ENCODE measurements around the gene MRGPRF.
"Not testable (repeated sequence)": the region's sequence is repeated elsewhere in the genome, so short reads cannot be mapped to it uniquely, and the experiment has no call there.

MRGPRF gene

DNA sequence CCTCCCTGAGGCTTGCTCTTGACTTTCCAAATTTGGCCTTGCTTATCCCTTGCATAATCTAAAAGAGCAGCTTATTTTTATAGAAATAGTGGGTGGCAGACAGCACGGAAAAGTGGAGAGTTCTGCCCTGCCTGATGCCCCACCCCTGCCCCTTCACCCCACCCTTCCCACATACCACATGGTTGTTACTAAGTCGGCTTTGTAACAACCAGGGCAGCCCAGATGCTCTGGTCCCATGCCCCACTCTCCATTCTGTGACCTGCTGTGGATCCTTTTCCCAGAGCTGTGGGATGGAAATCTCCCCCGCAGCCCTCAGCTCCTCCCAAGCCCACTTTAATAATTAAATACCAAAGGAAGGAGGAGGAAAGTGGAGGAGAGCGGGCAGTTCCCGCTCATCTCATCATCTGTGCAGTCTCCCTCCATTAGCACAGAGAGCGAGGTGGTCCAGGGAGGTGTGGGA, 10.9 kb downstream of the MRGPRF start:
- DNase-seq = no peak

DNA sequence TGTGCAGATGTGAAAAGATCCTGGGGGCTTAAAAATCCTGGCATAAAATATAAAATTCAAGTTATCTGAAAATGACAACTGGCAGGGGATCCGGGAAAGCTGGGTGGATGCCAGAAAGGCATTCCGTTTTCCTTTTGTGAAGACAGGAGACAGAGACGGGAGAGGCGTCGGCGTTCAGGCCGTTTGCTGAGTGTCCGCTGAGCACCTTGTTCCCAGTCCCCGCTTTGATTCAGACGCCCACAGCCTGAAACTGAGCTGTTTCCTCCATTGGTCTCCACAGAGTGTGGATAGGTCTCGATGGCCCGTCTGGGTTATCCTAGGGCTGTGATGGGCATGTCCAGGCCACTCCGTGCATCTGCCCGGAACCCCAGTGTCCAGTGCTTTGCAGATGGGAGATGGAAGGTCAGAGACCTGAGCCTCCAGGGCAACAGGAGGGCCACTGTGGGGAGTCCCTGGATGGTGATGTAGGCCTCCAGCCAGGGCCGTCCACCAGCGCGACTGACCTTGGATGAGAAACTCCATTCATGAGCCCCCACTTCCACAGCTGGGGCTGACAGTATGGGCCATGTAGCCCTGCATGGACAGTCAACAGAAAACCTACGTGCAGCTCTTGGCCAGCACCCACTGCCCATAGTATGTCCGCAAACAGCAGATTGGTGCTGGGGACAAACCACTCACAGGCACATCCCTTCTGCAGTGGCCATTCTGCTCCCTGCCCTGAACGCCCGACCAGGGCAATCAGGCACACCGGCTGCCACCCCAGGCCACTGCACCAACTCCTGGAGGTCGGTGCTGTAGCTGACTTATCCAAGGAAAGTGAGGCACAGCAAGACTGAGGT, 11.6 kb downstream of the MRGPRF start:
- no peak for DNase-seq

DNA sequence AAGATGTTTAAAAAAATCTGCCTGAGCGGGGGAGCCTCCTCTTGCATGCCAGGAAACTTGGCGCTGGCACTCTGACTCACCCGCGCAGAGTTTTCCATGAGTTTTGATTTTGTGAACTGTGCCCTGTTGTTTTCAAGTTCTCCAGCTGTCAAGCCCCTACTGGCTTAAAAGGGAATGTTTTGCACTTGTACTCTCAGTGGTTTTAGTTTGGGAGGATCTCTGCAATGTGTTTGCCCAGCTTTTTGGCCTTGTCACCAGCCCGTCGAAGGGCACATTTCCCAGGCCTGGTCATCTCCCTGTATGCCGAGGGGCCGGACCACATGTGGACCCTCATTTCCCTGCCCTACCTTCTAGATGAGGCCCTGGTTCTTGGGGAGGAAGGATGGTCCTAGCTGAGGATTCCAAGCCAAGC, 12.2 kb downstream of the MRGPRF start:
- DNase-seq = peak; percentile 25

DNA sequence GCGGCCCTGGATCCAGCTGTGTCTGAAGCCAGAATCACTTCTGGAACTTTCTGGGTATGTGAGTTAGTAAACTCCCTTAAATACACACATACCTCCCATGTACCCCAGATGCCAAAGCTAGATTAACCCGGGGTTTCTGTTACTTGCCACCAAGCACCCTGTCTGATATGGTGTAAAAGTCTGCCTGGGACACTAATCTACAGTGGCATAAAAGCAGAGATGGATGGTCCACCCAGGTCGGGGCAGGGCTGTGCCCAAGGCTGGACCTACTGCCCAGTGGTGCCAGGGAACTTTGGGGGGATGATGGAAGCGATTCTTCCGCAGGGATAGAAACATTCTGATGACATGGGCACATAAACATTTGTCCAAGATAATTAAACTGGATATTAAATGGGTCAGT, 12.7 kb downstream of the MRGPRF start:
- no peak for DNase-seq

DNA sequence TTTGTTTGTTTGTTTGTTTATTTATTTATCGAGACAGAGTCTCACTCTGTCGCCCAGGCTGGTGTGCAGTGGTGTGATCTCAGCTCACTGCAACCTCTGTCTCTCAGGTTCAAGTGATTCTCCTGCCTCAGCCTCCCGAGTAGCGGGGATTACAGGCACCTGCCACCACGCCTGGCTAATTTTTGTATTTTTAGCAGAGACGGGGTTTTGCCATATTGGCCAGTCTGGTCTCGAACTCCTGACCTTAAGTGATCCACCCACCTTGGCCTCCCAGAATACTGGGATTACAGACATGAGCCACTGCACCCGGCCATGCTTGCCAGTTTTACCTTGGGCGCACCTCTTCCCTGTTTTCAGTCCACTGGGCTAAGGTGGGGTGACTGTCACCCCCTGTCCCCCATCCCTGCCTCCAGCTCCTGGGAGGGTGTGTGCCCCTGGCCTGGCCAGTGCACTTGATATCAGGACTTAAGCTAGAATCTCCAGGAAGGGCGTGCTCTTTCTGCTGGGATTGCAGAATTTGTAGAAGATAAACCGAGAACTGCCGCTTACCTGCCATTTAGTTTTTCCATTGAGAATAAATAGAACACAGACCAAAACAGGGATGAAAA, 13.2 kb downstream of the MRGPRF start:
- not testable (repeated sequence) for DNase-seq

DNA sequence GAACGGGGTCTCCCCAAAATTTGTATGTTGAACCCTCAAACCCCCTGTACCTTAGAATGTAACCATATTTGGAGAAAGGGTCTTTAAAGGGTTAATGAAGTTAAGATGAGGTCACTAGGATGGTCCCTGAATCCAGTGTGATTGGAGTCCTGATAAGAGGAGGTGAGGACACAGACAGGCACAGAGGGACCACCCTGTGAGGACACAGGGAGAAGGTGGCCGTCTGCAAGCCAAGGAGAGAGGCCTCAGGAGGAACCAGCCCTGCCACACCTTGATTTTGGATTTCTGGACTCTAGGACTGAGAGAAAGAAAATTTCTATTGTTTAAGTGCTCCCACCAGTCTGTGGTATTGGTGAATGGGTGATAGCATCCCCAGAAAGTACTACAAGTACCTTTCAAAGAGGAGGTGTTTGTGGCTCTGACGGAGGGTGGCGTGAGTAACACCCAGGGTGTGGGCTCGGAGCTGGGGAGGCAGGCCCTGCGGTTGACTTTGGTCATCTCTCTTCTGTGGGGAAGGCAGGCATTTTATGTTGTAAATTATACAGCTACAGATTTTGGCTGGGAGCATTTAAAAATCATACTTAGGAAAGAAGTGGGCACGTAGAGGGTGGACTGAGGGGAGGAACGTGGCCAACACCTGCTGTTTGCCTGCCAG, 13.8 kb downstream of the MRGPRF start:
- no peak for DNase-seq

DNA sequence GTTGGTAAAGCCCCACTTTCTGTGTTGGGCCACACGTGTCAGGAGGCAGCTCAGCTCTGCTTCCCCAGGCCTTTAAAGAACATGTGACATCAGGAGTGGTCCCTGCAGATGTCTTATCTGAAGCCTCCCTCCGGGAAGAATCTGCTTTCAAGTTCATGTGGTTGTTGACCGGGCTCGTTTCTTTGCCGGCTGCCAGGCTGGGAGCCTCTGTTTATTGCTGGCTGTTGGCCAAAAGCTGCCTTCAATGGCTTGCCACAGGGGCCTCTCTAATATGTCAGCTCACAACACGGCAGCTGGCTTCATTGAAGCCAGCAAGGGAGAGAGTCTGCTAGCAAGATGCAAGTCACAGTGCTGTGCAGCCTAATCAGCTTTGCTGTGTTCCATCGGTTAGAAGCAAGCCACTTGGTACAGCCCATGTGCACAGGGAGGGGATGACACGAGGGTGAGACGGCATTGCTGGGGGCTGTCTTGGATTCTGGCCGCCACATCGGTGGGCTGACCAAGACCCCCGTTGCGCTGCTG, 14.6 kb downstream of the MRGPRF start:
- no peak for DNase-seq

DNA sequence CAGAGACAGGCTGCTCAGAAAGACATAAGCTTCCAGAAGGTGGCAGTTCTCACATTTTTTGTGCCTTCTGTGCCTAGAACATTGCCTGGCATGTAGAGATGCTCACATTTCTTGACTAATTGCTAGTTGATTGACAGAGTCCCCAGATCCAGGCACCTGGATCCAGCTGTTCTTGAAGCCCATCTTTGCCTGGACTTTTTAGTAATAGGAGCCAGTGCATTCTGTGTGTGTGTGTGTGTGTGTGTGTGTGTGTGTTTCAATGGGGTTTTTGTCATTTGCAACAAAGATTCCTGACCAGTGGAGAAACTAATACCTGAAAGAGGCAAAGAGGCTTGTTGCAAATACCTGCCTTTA, 15.1 kb downstream of the MRGPRF start:
- no peak for DNase-seq

DNA sequence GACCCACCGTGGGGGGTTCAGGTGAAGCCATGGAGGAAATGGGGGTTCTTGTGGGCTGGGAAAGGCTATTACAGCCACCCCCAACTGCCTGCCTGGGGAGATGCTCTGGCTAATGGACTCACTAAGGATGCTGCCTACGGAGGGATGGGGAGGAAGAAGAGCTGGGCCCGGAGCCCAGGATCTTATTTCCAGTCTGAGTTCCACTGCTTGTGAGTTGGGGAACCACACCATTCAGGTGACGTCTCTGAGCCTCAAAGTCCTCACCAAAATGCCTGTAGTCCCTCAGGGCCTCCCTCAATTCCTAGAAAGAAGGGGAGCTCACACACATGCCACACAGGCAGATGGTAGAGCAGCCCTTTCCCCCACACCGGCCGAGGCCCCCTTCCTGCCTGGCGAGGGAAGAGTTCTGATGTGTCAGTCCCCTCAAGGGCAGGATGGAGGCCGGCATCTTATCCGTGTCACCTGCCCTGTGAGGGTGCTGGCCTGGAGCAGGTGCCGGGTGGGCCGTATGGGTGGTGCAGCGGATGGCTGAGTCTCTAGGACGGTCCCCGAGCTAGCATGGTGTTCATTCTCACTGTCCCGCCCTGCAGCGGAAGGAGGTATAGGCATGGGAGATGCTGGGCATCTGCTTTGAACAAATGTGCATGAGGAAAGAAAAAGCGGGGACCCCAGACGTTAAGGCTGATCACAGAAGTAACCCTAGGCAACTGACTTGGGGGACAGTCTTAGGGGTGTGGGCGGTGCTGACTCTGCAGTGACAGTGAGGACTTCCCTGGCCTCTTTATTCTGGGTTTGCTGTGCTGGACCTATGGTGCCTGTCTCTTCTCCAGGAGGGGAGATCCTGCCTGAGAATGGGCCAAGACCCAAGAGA, 15.7 kb downstream of the MRGPRF start:
- no peak for DNase-seq

DNA sequence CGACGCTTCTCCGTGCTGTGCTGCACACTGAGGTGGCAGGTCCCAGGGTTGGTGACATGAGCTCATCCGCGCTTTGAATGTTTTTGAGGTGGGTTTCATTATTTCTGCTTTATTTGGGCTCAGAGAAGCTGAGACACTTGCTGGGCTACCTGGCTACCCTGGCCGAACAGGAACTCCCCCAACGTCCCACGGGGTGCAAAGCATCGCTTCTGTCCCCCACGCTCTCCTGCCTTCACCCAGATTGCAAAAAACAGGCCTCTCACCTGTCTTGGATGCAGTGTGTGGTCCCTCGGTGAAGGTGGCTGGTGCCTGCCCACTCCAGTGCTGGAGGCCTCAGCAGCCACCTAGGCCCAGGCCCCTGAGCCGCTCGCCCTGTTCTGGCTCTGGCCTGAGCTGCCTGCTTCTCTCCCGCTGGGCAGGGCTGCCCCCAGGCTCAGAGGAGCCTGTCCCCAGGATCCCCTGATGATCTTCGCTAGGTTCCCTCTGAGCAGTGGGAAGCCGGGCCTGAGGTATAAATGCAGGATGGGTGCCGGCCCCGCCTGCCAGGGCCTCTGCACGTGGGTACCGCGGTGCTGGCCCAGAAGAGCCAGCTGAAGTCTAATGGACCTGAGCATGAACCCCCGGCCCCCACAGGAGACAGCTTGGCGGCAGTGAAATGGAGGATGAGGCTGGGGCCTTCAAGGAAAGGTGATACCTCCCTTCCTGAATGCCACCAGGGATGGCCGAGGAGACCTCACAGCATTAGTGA, 16.5 kb downstream of the MRGPRF start:
- DNase-seq = no peak

DNA sequence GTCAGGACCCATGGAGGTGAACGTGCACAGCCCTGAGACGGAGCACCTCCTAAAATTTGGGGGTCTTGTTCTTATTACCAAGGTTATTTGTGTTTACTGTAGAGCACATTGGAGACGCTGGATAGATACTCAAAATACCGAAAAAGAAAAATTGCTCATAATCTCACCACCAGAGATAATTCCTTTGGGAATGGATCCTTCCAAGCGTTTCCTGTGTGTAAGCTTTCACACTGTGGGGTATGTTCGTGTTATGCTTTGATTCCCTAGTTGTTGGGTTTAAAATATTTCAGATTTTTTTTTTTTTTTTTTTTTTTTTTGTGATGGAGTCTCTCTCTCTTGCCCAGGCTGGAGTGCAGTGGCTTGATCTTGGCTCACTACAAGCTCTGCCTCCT, 18.2 kb downstream of the MRGPRF start:
- DNase-seq = no peak

DNA sequence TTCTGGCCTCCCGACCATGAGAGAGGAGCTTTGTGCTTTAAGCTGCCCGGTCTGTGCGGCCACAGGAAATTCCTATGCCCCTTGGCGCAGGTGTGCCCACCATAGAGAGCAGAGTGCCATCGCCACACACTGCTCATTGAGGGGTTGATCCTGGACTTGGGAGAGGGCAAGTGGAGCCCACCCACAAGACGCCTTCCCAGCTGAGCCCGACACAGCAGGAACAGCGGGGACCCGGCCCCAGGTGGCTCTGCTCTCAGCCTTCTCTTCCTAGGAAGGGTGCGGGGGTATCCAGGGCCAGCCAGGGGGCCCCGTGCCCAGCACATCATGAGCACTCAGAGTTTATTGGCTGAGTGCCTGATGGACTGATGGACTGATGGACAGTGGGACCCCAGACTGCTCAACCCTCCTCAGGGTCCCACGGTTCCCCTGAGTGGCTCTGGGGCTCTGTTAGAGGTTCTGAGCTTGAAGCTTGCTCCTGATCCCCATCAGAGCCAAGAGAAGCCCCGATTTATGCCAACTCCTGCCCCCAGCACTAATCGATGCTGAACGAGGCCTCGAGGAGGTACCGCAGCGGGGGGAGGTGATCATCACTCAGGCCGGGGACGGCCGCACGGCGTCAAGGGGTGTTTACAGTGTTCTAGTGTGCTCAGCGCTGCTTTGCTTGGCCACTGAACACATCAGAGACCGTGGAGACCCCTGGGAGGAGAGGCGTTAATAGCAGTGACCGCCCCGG, 18.7 kb downstream of the MRGPRF start:
- no peak for DNase-seq

DNA sequence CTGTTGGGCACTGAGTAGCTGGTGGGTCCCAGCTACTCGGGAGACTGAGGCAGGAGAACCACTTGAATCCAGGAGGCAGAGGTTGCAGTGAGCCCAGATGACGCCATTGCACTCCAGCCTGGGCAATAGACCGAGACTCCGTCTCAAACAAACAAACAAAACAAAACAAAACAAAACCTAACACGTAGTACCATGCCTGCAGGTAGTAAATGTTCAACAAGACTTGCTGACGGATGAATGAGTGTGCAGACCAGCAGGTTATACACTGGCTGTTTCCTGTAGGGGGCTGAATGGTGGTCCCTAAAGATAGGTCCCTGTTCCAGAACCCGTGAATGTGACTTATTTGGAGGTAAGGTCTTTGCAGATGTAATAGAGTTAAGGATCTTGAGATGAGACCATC, 19.5 kb downstream of the MRGPRF start:
- no peak for DNase-seq

DNA sequence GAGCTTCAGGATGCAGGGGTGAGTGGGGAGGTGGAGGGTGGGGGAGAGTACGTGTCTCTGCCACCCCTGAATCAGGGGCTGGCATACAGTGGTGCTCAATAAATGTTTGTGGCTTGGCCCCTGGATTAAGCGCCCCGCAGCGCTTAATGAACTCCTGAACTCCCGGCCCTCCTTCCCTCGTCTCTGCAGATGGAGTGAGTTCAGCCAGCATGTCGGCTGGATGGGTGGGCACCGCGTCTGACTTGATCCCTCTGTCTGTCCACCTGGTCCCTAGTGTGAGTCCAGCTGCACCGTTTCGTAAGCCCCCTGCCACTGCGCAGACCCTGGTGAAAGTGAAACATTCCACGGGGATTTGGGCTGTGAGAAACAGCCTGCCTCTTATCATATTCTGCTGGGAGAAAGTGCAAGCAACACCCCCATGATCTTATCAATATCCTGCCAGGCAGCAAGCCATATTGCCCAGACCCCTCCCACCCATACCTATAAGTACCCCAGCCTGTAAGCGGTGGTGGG, 20.2 kb downstream of the MRGPRF start:
- DNase-seq = no peak

DNA sequence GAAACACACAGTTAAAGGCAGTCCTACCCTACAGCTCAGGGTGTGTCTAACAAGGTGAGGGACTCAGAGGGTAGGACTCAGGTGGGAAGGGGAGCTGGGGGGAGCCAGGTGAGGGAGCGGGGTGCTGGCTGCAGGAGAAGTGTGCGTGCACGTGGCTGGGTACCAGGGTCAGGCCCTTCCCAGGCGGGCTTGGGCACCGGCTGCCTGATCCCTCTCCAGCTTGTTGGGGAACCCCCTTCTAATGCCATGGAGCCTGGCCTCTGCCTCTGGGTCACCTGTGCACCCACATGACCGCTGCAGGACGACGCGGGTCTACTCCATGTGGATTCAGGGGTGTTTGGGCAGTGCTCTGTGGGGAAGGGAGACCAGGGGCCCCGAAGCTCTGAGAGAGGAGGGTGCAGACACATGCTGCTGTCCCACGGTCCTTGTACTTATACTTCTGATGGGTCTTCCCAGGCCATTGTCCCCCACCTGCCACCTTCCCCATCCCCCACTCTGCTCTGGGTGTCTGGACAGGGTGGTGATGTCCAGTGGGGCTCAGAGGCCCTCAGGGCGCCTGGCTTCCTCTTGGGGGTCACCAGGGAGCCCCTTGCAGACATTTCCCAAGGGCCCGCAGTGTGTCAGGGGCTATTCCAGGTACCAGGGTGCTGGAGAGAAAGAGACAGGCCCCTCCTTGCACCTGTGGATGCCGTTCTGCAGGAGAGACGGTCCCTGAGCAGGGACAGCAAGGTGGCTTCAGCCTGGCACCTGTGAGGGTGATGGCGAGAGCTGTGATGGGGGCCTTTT, 21.9 kb downstream of the MRGPRF start:
- no peak for DNase-seq

DNA sequence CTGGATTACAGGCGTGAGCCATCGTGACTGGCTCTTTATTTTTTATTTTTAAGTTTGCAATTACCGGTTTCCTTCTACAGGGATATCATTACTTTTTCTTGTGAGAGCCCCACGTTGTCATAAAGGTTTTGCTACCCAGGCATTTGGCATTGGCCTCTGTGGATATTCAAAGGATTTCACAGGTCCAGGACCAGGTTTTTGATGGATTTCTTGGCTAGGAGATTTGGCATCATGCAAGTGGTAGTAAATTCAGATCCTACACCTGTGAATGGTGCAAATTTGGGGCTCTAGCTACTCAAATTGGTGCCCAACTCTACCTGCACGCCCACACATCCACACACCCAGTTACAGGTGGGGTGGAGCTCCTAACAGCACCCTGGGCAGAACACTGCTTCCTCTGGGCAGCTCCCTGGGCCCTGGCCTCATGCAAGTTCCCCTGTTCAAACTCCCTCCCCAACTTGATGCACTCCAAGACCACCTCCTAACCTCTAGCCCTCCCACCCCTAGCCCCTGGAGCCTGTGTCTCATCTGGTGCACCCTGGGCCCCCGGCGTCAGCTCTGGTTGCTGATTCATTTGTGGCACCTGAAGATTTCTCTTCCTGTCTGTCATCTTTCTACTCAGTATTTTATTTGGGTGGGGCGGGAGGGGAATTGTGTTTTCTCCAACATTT, 23.0 kb downstream of the MRGPRF start:
- DNase-seq = no peak

DNA sequence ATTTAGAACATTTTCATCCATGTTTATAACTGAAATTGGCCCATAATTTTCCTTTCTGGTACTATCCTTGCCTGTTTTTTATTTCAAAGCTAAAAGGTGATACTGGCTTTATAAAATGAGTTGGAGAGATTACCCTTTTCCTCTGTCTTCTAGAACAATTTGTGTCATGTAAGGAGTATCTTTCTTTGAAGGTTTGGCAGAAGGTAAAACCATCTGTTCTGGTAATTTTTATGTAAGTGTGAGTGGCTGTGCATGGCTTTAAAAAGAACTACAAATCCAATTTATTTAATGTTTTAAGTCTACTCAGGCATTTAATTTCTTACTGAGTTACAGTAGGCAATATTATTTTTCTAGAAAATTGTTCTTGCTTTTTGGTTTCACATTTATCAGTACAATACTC, 24.6 kb downstream of the MRGPRF start:
- DNase-seq = no peak

DNA sequence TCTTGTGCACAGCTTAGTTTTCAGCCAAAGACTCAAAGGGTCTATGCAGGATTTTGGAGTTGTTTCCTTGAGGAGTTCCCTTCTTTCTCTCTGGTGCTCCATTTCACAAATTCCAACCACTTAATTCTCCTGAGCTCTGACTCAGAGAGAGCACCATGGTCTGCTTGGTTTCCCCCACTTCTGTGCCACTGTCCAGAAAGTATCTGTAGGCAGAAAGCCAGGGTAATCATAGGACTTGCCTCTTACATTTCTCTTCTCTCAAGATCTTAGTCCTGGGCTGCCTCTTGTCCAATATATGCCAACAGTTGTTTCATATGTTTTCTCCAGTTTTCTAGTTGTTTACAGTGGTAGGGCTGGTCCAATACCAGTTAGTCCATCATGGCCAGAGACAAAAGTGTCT, 25.8 kb downstream of the MRGPRF start:
- DNase-seq = no peak

DNA sequence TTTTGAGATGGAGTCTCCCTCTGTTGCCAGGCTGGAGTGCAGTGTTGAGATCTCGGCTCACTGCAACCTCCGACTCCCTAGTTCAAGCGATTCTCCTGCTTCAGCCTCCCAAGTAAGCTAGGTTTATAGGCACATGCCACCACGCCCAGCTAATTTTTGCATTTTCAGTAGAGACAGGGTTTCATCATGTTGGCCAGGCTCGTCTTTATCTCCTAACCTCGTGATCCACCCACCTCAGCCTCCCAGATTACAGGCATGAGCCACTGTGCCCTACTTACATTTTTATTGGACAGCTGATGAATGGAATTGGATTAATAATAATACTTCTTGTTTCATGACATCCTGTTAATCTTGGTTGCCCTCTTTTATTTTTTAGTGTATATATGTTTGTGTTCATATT, 29.2 kb downstream of the MRGPRF start:
- DNase-seq = no peak

DNA sequence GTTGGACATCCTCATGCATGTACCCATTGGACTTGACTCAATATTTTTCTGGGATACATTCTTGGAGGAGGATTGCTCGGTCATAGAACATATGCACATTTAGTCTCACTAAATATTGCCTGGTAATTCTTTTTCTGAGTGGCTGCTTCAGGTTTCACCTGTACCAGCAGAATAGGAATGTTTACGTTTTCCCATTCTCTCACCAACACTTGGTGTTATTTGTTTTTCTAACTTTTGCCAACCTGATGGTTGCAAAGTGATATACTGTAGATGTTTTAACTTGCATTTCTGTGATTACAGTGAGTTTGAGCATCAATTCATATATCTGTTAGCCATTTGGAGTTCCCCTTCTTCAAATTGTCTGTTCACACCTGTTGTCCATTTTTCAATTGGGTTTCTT, 30.9 kb downstream of the MRGPRF start:
- no peak for DNase-seq
